ENCODE results near the gene LCN15.

GRCh38 chr9:136740491-136740890 is 23.8 kb downstream of the LCN15 start:
- TF ChIP-seq POLR2A (IDR thresholded peaks at IDR 0.05; ENCODE audit: low read length) (no peak), GATA1 (IDR thresholded peaks at IDR 0.05; ENCODE audit: low read depth, low read length) (no peak)

All from erythroblast (primary cell).